SU-DHL-6 (cell line): ENCODE results near the gene RNASE13.

Experiments
- CTCF ChIP-seq: fragments of 200-600 bp; sonication (generic); IDR thresholded peaks from one replicate; pipeline ENCODE4 v1.5.1; 2017; ENCODE audit warnings: antibody characterized with exemption, mild to moderate bottlenecking, low read length, moderate library complexity; ENCODE audit not compliant: insufficient read depth, poor library complexity, severe bottlenecking
- EZH2phosphoT487 ChIP-seq: fragments of 200-600 bp; sonication (generic), shearing (Covaris generic); conservative IDR thresholded peaks from 2 replicates; pipeline ENCODE4 v1.6.1; 2018; ENCODE audit warnings: mild to moderate bottlenecking, antibody characterized with exemption, low read length, moderate library complexity, mixed read lengths

GRCh38 chr14:21033133-21033698, 1.4 kb downstream of the RNASE13 start:
- TF ChIP-seq CTCF: no peak
- TF ChIP-seq EZH2phosphoT487: no peak
